Right renal cortex interstitium (tissue), 3 donors: ENCODE data around the gene FDCSP. TPM values are rescaled to one million over a fixed set of nuclear protein-coding genes. Genes with fewer than 3 reads are reported as not detected.
"Not testable (repeated sequence)": the region's sequence is repeated elsewhere in the genome, so short reads cannot be mapped to it uniquely, and the experiment has no call there.

Source experiments
- DNase-seq, 3 donors: peaks; one replicate each; pipeline ENCODE4 v3.0.0-alpha.2; 2013; ENCODE audit warnings: low read depth in 3 of 3, low spot score in 2 of 3
- polyA plus RNA-seq, 3 donors: library from polyadenylated mRNA; unstranded; fragments of 120-200 nt; gene quantifications; one replicate each; pipeline ENCODE4 v1.2.1, GENCODE V29; 2013; ENCODE audit not compliant: insufficient read length in 3 of 3

Gene FDCSP
- polyA plus RNA-seq, 3 donors = 0.76 to 1.3 (median 0.86) TPM

GRCh38 chr4:70239131-70239883, 13.4 kb downstream of the FDCSP start:
- DNase-seq = no peak

DNA sequence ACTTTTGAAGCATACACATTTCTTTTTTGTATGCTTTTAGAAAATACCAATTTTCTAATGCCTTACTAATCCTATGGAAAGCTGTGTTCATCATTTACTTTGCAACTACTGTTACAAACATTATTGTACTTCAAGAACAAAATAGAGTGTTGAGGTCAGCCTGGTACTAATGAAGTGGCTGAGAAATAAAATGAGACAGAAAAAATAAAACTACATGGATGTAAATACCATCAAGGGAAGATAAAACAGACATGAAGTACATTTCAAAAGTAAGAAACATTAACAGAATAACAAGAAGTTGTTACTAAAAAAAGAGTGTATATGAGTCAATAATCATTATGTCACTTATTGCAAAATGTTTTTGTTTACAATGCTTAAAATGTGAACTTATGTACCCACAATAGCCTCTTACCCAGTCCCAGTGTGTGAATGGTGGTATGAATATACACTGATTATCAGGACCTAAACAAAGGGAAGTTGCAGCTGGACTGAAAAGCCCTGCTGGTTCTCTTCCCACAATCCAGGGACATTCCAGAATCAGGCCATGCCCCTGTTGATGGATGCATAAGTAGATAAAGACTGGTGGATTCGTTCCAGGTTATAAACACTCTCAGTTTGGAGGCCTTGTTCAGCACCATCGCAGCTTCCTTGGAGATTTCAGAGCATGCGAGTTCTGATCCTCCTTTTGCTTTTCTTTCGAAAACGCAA, 14.1 kb downstream of the FDCSP start:
- DNase-seq = no peak

- not testable (repeated sequence) for DNase-seq
These were observed 16.4 kb downstream of the FDCSP start, which contains the start of gene CSN3 for GRCh38 chr4:70242297-70242696. Gene CSN3 (plus strand): TSS chr4:70242597. CDS start chr4:70244820, 2,223 bp downstream.

DNA sequence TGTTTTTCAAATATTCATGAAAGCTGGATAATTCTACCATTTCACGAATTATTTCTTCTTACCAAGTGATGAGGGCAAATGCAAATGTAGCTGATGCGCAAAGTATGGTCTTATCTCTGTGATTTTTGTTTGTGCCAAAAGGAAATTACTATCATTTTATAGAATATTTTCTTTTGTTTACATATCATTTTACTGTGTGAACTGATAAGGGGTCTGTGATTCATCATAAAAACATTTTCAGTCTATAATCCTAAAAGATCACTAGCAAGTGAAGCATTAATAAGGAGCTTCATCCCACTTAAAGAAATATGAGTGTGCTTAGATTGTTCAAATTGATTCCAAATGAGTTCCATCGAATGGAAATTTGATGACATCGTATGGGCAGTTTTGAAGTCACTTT, 17.2 kb downstream of the FDCSP start:
- no peak for DNase-seq

DNA sequence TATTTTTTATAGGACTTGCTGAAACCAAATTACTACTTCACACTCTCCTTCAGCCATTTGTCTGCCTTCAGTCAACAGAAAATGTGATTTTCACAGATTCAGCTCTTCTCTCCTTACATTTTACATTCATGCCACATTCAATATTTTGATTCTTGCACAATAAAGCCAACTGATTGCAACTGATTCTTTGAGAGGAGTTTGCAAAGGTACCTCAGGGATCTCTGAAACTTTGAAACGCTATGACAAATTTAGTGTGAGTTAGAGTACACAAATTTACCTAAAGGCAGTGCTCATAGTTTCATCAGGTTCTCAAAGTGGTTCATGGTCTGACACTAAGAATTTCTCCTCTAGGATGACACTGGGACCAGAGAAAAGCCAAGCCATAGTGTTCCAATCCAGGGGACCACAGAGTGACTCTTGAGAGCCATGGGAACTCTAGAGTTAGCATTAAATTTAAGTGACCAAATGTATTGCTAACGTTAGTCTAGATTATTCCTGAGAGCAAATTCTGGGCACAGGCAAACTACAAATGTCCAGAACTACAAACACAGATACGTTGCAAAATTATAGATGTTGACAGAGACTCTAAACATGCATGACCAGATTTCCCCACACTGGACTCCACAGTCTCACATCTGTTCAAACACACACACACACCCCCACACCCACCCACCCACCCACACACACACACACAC, 25.5 kb downstream of the FDCSP start:
- DNase-seq = no peak

DNA sequence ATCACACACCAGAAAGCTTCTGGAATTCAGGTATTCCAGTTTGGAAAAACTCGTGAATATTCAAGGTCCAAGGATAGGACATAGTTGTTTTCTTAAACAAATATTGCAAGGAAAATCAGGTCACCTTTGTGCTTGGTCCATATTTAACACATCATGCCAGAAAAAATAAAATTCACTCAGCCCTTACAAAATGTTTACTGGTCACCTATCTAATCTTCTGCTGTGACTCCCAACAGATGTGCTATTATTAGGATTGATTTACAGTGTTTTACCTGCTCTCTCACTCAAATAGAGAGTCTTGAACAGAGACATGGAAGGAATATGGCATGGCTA, 26.0 kb downstream of the FDCSP start:
- no peak for DNase-seq

DNA sequence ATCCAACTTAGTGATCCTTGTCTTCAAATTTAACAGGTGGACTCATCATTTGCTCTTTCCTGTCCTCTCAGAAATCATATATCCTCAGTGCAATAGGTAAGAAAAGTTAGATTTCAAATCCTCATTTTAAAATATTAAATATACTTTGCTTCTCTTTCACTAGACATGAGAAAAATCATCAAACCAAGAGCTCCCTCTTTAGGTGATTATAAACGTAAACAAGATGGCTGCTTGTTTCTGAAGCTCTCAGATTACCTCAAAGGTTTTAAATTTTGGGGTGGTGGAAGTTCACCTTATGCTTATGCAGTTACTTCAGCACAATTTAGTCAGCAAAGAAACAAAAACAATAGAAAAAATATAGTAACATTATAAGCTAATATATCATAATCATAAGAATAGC, 43.8 kb downstream of the FDCSP start:
- DNase-seq = no peak

DNA sequence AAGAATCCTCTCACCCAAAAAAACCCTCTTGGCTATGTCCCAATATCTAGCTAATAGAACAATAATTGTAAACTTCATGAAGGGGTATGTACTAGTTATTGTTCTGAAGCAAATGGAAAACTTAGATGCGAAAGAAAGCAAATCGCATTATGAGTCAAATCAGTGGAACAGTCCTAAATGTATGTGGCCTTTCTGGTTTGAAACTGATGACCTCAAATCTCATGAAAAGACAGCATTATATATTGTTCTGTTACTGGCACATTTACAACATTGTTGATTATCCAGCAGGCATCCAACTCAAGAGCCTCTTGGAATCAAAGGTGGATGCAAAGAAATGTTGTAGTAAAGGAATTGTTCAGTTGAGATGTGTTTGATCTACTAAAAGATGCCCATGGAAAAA, 51.2 kb downstream of the FDCSP start:
- no peak for DNase-seq

DNA sequence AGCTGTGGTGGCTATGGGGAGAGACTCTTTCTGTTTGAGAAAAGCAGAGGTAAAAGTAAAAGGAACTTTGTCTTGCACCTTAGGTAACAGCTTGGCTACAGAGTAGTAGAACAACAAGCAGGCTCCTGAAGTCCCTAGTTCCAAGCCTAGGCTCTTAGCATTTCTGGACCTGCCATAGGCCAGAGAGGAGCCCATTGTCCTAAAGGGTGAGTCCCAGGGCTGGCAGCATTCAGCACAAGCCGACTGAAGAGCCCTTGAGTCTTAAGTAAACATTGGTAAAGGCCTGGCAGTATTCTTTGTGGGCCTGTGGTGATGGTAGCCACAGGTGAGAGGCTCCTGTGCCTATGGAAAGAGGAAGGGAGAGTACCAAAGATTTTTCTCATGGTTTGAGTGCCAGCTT, 54.6 kb downstream of the FDCSP start:
- DNase-seq = no peak

Other genes starting within 250 kb of the FDCSP start
- under 1 TPM; 0.36 to 0.57 (median 0.40) TPM for gene STATH, start 230.2 kb upstream of the FDCSP start, polyA plus RNA-seq
- not detected for gene HTN3, start 197.7 kb upstream of the FDCSP start, polyA plus RNA-seq
- gene HTN1, start 175.7 kb upstream of the FDCSP start, polyA plus RNA-seq = under 1 TPM in 1 of 3 donors, not detected in 2; 0.14 TPM
- gene PRR27, start 71.9 kb upstream of the FDCSP start, polyA plus RNA-seq = under 1 TPM in 2 of 3 donors, not detected in 1; 0.06 to 0.07 TPM
- gene ODAM, start 30.4 kb upstream of the FDCSP start, polyA plus RNA-seq = 1 to 10 TPM; 1.5 to 2.3 (median 2.1) TPM
- not detected for gene CSN3, start 16.5 kb downstream of the FDCSP start, polyA plus RNA-seq
- under 1 TPM in 2 of 3 donors, not detected in 1; 0.11 to 0.18 TPM for gene CABS1, start 108.9 kb downstream of the FDCSP start, polyA plus RNA-seq
- not detected for gene SMR3A, start 134.6 kb downstream of the FDCSP start, polyA plus RNA-seq
- gene SMR3B, start 157.0 kb downstream of the FDCSP start, polyA plus RNA-seq = not detected
- gene OPRPN, start 171.8 kb downstream of the FDCSP start, polyA plus RNA-seq = not detected
- under 1 TPM in 2 of 3 donors, not detected in 1; 0.08 to 0.14 TPM for gene MUC7, start 246.1 kb downstream of the FDCSP start, polyA plus RNA-seq